Measurements from ENCODE around the gene TTLL11. TPM values are rescaled to one million over a fixed set of nuclear protein-coding genes. Genes with fewer than 3 reads are reported as not detected.

Gene TTLL11
- total RNA-seq, 1 experiment from 2014 or later, result 2.3 TPM

- Histone ChIP-seq H3K9me3 (ENCODE audit: insufficient read depth, low read depth) (no peaks in the 10 kb centered on the region), H3K27me3 (ENCODE audit: insufficient read depth, low read depth) (no peaks in the 10 kb centered on the region), H2AFZ (no peak overlapping the region), H3K27ac (no peak overlapping the region), H3K79me2 (ENCODE audit: low read depth) (no peaks in the 10 kb centered on the region), H3K4me2 (no peak overlapping the region), H4K20me1 (ENCODE audit: insufficient read depth) (no peaks in the 10 kb centered on the region), H3K9me2 (ENCODE audit: insufficient read depth) (no peaks in the 10 kb centered on the region), H3K4me3 (no peak overlapping the region), H3F3A (ENCODE audit: insufficient read depth, low read depth) (no peaks in the 10 kb centered on the region), H3K4me1 (replicated peaks; ENCODE audit: insufficient read depth) (no peaks in the 10 kb centered on the region), H3K36me3 (ENCODE audit: low read depth) (no peaks in the 10 kb centered on the region)
- POLR2A ChIA-PET (ENCODE audit: unreplicated experiment), result no interaction called here
- DNase-seq, result no peak
- no TSS peak for BruUV-seq (replicated peaks)
- intact Hi-C loops (cut with micrococcal nuclease; ENCODE audit: unreplicated experiment), result loop anchor here (1.0 to 5.0 kb wide), 2 partner anchors 487 to 578 kb away; no protein-coding TSS in a partner anchor
- CTCF ChIA-PET, result interaction anchor here (0.6 to 4.6 kb wide), 7 partner anchors 9 to 580 kb away, joined by 3 to 47 read pairs (median 8); no protein-coding TSS in a partner anchor
- no peak for TF ChIP-seq EZH2 (IDR thresholded peaks at IDR 0.05; ENCODE audit: low read depth)
Observed at GRCh38 chr9:122124528-122124927, 31.4 kb upstream of the TTLL11 start.

DNA sequence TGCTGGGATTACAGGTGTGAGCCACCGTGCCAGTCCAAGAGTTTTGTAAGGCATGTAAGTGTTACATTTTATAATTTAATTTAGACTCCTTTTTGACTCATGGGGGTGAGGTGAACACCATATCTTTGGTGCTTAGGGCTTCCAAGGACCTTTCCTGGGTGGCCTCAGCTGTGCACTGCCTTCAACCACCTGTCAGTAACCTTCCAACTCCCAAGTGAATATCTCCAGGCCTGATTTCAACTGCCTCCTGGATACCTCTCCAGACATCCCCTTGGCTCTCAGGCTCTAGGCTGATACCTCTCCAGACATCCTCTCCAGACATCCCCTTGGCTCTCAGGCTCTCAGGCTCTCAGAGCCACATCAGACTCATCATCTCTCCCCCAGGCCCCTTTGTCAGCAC is 30.9 kb upstream of the TTLL11 start:
- H3K27me3 ChIP-seq (ENCODE audit: insufficient read depth, low read depth), result no peaks in the 10 kb centered on the region
- CTCF ChIA-PET, result interaction anchor here (1.0 to 4.6 kb wide), 5 partner anchors 8 to 226 kb away, joined by 3 to 47 read pairs (median 5); no protein-coding TSS in a partner anchor

GRCh38 chr9:122122903-122123632 is 30.0 kb upstream of the TTLL11 start:
- Histone ChIP-seq H3K9me3 (ENCODE audit: insufficient read depth, low read depth) (no peaks in the 10 kb centered on the region), H4K20me1 (ENCODE audit: insufficient read depth) (no peaks in the 10 kb centered on the region), H2AFZ (no peak overlapping the region), H3K36me3 (ENCODE audit: low read depth) (no peaks in the 10 kb centered on the region), H3K27ac (no peak overlapping the region), H3K27me3 (ENCODE audit: insufficient read depth, low read depth) (no peaks in the 10 kb centered on the region), H3K4me1 (replicated peaks; ENCODE audit: insufficient read depth) (no peaks in the 10 kb centered on the region), H3K9me2 (ENCODE audit: insufficient read depth) (no peaks in the 10 kb centered on the region), H3K4me2 (no peak overlapping the region), H3K4me3 (no peak overlapping the region), H3F3A (ENCODE audit: insufficient read depth, low read depth) (no peaks in the 10 kb centered on the region), H3K79me2 (ENCODE audit: low read depth) (no peaks in the 10 kb centered on the region)
- no TSS peak for BruUV-seq (replicated peaks)
- TF ChIP-seq EZH2 (IDR thresholded peaks at IDR 0.05; ENCODE audit: low read depth), result no peak
- TF ChIP-seq, protein P1, sequence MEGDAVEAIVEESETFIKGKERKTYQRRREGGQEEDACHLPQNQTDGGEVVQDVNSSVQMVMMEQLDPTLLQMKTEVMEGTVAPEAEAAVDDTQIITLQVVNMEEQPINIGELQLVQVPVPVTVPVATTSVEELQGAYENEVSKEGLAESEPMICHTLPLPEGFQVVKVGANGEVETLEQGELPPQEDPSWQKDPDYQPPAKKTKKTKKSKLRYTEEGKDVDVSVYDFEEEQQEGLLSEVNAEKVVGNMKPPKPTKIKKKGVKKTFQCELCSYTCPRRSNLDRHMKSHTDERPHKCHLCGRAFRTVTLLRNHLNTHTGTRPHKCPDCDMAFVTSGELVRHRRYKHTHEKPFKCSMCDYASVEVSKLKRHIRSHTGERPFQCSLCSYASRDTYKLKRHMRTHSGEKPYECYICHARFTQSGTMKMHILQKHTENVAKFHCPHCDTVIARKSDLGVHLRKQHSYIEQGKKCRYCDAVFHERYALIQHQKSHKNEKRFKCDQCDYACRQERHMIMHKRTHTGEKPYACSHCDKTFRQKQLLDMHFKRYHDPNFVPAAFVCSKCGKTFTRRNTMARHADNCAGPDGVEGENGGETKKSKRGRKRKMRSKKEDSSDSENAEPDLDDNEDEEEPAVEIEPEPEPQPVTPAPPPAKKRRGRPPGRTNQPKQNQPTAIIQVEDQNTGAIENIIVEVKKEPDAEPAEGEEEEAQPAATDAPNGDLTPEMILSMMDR (conservative IDR thresholded peaks at IDR 0.05), result peak; percentile 95
- ChIA-PET POLR2A (ENCODE audit: unreplicated experiment) (no interaction called here), CTCF (interaction anchor here (0.6 to 4.6 kb wide), 4 partner anchors 12 to 189 kb away, joined by 3 to 47 read pairs (median 6); no protein-coding TSS in a partner anchor)
- intact Hi-C loops (cut with micrococcal nuclease; ENCODE audit: unreplicated experiment), result loop anchor here (1.0 to 5.0 kb wide), 3 partner anchors 24 to 486 kb away; no protein-coding TSS in a partner anchor
- peak; percentile 53 to 73 for DNase-seq

More for the DNA sequence above, 30.9 kb upstream of the TTLL11 start:
- Histone ChIP-seq H2AFZ (no peak overlapping the region), H3K4me1 (replicated peaks; ENCODE audit: insufficient read depth) (no peaks in the 10 kb centered on the region), H3K4me3 (no peak overlapping the region), H3K79me2 (ENCODE audit: low read depth) (no peaks in the 10 kb centered on the region), H3K9me3 (ENCODE audit: insufficient read depth, low read depth) (no peaks in the 10 kb centered on the region), H4K20me1 (ENCODE audit: insufficient read depth) (no peaks in the 10 kb centered on the region), H3K4me2 (no peak overlapping the region), H3F3A (ENCODE audit: insufficient read depth, low read depth) (no peaks in the 10 kb centered on the region), H3K9me2 (ENCODE audit: insufficient read depth) (no peaks in the 10 kb centered on the region), H3K36me3 (ENCODE audit: low read depth) (no peaks in the 10 kb centered on the region), H3K27ac (no peak overlapping the region)
- intact Hi-C loops (cut with micrococcal nuclease; ENCODE audit: unreplicated experiment), result loop anchor here (1.0 to 5.0 kb wide), 2 partner anchors 487 to 578 kb away; no protein-coding TSS in a partner anchor
- BruUV-seq (replicated peaks), result no TSS peak
- no peak for TF ChIP-seq EZH2 (IDR thresholded peaks at IDR 0.05; ENCODE audit: low read depth)
- TF ChIP-seq, protein P1 (conservative IDR thresholded peaks at IDR 0.05), result no peak
- POLR2A ChIA-PET (ENCODE audit: unreplicated experiment), result no interaction called here
- DNase-seq, result no peak

Data from PC-9 (cell line).